Mesendoderm (in vitro differentiated cells): ENCODE results near the gene LRRC10B.

ENCODE experiments used
- DNase-seq: peaks from one replicate; pipeline ENCODE4 v3.0.0; 2013
- H2AK5ac ChIP-seq: 2 replicates; pipeline ENCODE4 v1.6.1; 2013; ENCODE audit warnings: low read length, inconsistent platforms
- H2BK120ac ChIP-seq: 2 replicates; pipeline ENCODE4 v1.6.1; 2013; ENCODE audit warnings: low read depth, mild to moderate bottlenecking, low read length, moderate library complexity, mixed read lengths
- H2BK15ac ChIP-seq: replicated peaks from 2 replicates; pipeline ENCODE4 v1.6.1; 2013; ENCODE audit warnings: low read depth, mild to moderate bottlenecking, moderate library complexity
- H2BK5ac ChIP-seq: 2 replicates; pipeline ENCODE4 v1.6.1; 2013; ENCODE audit warnings: low read length, inconsistent platforms
- H3K18ac ChIP-seq: 2 replicates; pipeline ENCODE4 v1.6.1; 2013; ENCODE audit warnings: mild to moderate bottlenecking, low read length, mixed read lengths
- H3K23ac ChIP-seq: one replicate; pipeline ENCODE4 v1.6.1; 2013; ENCODE audit warnings: low read length
- H3K27ac ChIP-seq: 2 replicates; pipeline ENCODE4 v1.5.1; 2013; ENCODE audit warnings: low read depth, mild to moderate bottlenecking, inconsistent platforms, low read length, moderate library complexity
- H3K27me3 ChIP-seq: 2 replicates; pipeline ENCODE4 v1.6.1; 2013; ENCODE audit warnings: low read length, control low read depth, mild to moderate bottlenecking, inconsistent platforms; ENCODE audit not compliant: insufficient read depth, poor library complexity
- H3K36me3 ChIP-seq: 2 replicates; pipeline ENCODE4 v1.6.1; 2013; ENCODE audit warnings: low read length, inconsistent platforms; ENCODE audit not compliant: control insufficient read depth, insufficient read depth
- H3K4ac ChIP-seq: one replicate; pipeline ENCODE4 v1.6.1; 2013; ENCODE audit warnings: low read depth, mild to moderate bottlenecking, low read length, moderate library complexity
- H3K4me1 ChIP-seq: 2 replicates; pipeline ENCODE4 v1.6.1; 2013; ENCODE audit warnings: low read depth, low read length, inconsistent platforms; ENCODE audit not compliant: control insufficient read depth
- H3K4me2 ChIP-seq: 2 replicates; pipeline ENCODE4 v1.6.1; 2013; ENCODE audit warnings: low read length
- H3K4me3 ChIP-seq: 2 replicates; pipeline ENCODE4 v1.5.1; 2013; ENCODE audit warnings: mild to moderate bottlenecking, low read length
- H3K56ac ChIP-seq: one replicate; pipeline ENCODE4 v1.6.1; 2013; ENCODE audit warnings: low read length
- H3K79me1 ChIP-seq: 2 replicates; pipeline ENCODE4 v1.6.1; 2013; ENCODE audit warnings: low read length, inconsistent platforms
- H3K79me2 ChIP-seq: 2 replicates; pipeline ENCODE4 v1.6.1; 2013; ENCODE audit warnings: mild to moderate bottlenecking, low read length; ENCODE audit not compliant: control insufficient read depth, insufficient read depth
- H3K9ac ChIP-seq: 2 replicates; pipeline ENCODE4 v1.6.1; 2013; ENCODE audit warnings: low read length, inconsistent platforms
- H4K5ac ChIP-seq: one replicate; pipeline ENCODE4 v1.6.1; 2013; ENCODE audit warnings: low read length
- H4K8ac ChIP-seq: one replicate; pipeline ENCODE4 v1.6.1; 2013; ENCODE audit warnings: low read depth, mild to moderate bottlenecking, control low read depth, low read length, moderate library complexity
- WGBS: extraction: QIAGEN DNeasy Blood & Tissue Kit; methylation state at CpG from one replicate; pipeline ENCODE4 v1.1.7; 2013; ENCODE audit warnings: low lambda C conversion rate, missing lambda C conversion rate; ENCODE audit not compliant: insufficient coverage; ENCODE audit errors: extremely low coverage; 5-methylcytosine and 5-hydroxymethylcytosine counted together

The LRRC10B gene

GRCh38 chr11:61481806-61482205, 26.7 kb upstream of the LRRC10B start:
- H4K5ac ChIP-seq: no peak overlapping the region
- no peak overlapping the region for H3K18ac ChIP-seq
- no peaks in the 10 kb centered on the region for H3K4me1 ChIP-seq
- no peak overlapping the region for H2BK5ac ChIP-seq
- no peaks in the 10 kb centered on the region for H3K79me2 ChIP-seq
- no peaks in the 10 kb centered on the region for H3K27me3 ChIP-seq
- no peak overlapping the region for H3K4me2 ChIP-seq
- no peak overlapping the region for H2AK5ac ChIP-seq
- H3K56ac ChIP-seq: no peak overlapping the region
- H3K36me3 ChIP-seq: no peaks in the 10 kb centered on the region
- H3K4ac ChIP-seq: no peak overlapping the region
- no peak overlapping the region for H3K4me3 ChIP-seq
- no peak overlapping the region for H3K27ac ChIP-seq
- H3K9ac ChIP-seq: no peak overlapping the region
- no peak overlapping the region for H4K8ac ChIP-seq
- no peak overlapping the region for H2BK120ac ChIP-seq
- no peaks in the 10 kb centered on the region for H3K79me1 ChIP-seq
- no peak for DNase-seq
- no peak overlapping the region for H2BK15ac ChIP-seq
- H3K23ac ChIP-seq: no peak overlapping the region
- WGBS: no CpG with 5 or more reads among the region's 10 CpGs

GRCh38 chr11:61482513-61482912, 26.0 kb upstream of the LRRC10B start:
- Histone ChIP-seq H2BK120ac (no peak overlapping the region), H3K4me2 (no peak overlapping the region), H3K36me3 (no peaks in the 10 kb centered on the region), H4K8ac (no peak overlapping the region), H3K18ac (no peak overlapping the region), H3K9ac (no peak overlapping the region), H3K27ac (no peak overlapping the region), H3K27me3 (no peaks in the 10 kb centered on the region), H2BK5ac (no peak overlapping the region), H3K79me1 (no peaks in the 10 kb centered on the region), H3K56ac (peak overlapping the region; percentile 70), H2AK5ac (no peak overlapping the region), H3K4me3 (no peak overlapping the region), H4K5ac (no peak overlapping the region), H2BK15ac (no peak overlapping the region), H3K4me1 (no peaks in the 10 kb centered on the region), H3K79me2 (no peaks in the 10 kb centered on the region), H3K23ac (no peak overlapping the region), H3K4ac (no peak overlapping the region)
- DNase-seq: peak; percentile 81
- no CpG with 5 or more reads among the region's 7 CpGs for WGBS

- H2BK5ac ChIP-seq: no peak overlapping the region
- no peak overlapping the region for H2BK120ac ChIP-seq
- H3K56ac ChIP-seq: no peak overlapping the region
- H3K4me2 ChIP-seq: no peak overlapping the region
- H3K79me1 ChIP-seq: no peaks in the 10 kb centered on the region
- H2AK5ac ChIP-seq: no peak overlapping the region
- H3K4ac ChIP-seq: no peak overlapping the region
- no peak overlapping the region for H4K5ac ChIP-seq
- H3K9ac ChIP-seq: no peak overlapping the region
- no peaks in the 10 kb centered on the region for H3K27me3 ChIP-seq
- H2BK15ac ChIP-seq: no peak overlapping the region
- no peak overlapping the region for H3K23ac ChIP-seq
- no peak overlapping the region for H3K4me3 ChIP-seq
- DNase-seq: no peak
- WGBS: no CpG with 5 or more reads among the region's 11 CpGs
- no peak overlapping the region for H3K18ac ChIP-seq
- H4K8ac ChIP-seq: no peak overlapping the region
- H3K36me3 ChIP-seq: no peaks in the 10 kb centered on the region
- H3K4me1 ChIP-seq: peaks cover 2% of the 10 kb centered on the region
- H3K27ac ChIP-seq: no peak overlapping the region
- H3K79me2 ChIP-seq: no peaks in the 10 kb centered on the region
Observed at GRCh38 chr11:61484541-61484940, 24.0 kb upstream of the LRRC10B start.

DNA sequence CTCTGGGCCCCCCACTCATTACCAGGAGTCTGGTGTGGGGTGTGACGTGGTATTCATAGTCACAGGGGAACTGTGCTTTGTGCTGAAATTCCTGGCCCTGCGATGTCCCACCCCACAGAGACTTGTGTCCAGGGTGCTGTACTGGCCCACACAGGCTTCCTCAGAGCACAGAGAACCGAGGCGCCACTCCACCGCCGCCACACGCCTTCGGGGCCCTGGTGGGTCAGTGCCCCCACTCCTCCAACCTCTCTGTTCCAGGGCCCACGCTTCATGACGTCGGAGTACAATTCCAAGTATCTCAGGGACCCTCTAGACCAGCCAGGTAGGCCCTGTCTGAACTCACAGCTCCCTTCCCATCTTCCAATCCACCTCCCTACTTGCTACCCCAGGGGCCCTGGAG, 23.5 kb upstream of the LRRC10B start:
- H3K23ac ChIP-seq: no peak overlapping the region
- DNase-seq: no peak
- H3K4me1 ChIP-seq: peaks cover 2% of the 10 kb centered on the region
- H4K5ac ChIP-seq: no peak overlapping the region
- H3K4me3 ChIP-seq: no peak overlapping the region
- H3K27me3 ChIP-seq: no peaks in the 10 kb centered on the region
- WGBS: no CpG with 5 or more reads among the region's 11 CpGs
- H3K9ac ChIP-seq: no peak overlapping the region
- H3K36me3 ChIP-seq: no peaks in the 10 kb centered on the region
- no peaks in the 10 kb centered on the region for H3K79me2 ChIP-seq
- no peak overlapping the region for H3K4ac ChIP-seq
- no peak overlapping the region for H3K27ac ChIP-seq
- H3K18ac ChIP-seq: no peak overlapping the region
- no peak overlapping the region for H2BK5ac ChIP-seq
- H4K8ac ChIP-seq: no peak overlapping the region
- no peak overlapping the region for H3K56ac ChIP-seq
- H2BK15ac ChIP-seq: no peak overlapping the region
- H3K79me1 ChIP-seq: no peaks in the 10 kb centered on the region
- H2BK120ac ChIP-seq: no peak overlapping the region
- no peak overlapping the region for H2AK5ac ChIP-seq
- H3K4me2 ChIP-seq: no peak overlapping the region

GRCh38 chr11:61486011-61486620, 22.4 kb upstream of the LRRC10B start:
- Histone ChIP-seq H3K79me2 (no peaks in the 10 kb centered on the region), H2BK15ac (no peak overlapping the region), H4K8ac (no peak overlapping the region), H3K4me2 (no peak overlapping the region), H3K4me1 (peaks cover 2% of the 10 kb centered on the region), H3K79me1 (no peaks in the 10 kb centered on the region), H3K4me3 (no peak overlapping the region), H3K56ac (no peak overlapping the region), H3K18ac (no peak overlapping the region), H4K5ac (no peak overlapping the region), H3K23ac (no peak overlapping the region), H3K36me3 (no peaks in the 10 kb centered on the region), H3K27ac (no peak overlapping the region), H2BK5ac (no peak overlapping the region), H3K4ac (no peak overlapping the region), H3K9ac (no peak overlapping the region), H2BK120ac (no peak overlapping the region), H2AK5ac (no peak overlapping the region), H3K27me3 (no peaks in the 10 kb centered on the region)
- no CpG with 5 or more reads among the region's 6 CpGs for WGBS
- DNase-seq: no peak

DNA sequence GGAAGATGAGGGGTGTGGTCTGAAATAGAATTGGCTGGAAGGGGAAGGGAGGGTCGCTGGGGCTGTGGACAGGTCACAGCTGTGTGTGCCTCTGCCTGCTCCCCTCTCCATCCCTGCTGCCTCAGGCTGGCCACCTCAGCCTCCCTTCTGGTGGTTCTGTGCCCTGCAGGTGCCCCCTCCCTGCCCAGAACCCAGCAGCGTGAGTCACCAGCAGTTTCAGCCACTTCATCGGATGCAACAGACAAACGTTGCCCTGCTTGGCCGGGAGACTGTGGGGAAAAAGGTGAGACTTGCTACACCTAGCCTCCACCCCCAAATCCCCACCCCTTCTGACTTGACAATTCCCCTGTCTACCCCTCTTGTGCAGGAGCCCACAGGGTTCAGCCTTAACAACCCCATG, 21.8 kb upstream of the LRRC10B start:
- Histone ChIP-seq H3K36me3 (no peaks in the 10 kb centered on the region), H2BK5ac (no peak overlapping the region), H4K5ac (no peak overlapping the region), H4K8ac (no peak overlapping the region), H3K27me3 (no peaks in the 10 kb centered on the region), H3K9ac (no peak overlapping the region), H3K23ac (no peak overlapping the region), H3K56ac (no peak overlapping the region), H3K4me1 (peaks cover 2% of the 10 kb centered on the region), H3K4ac (no peak overlapping the region), H3K18ac (no peak overlapping the region), H2BK120ac (no peak overlapping the region), H3K27ac (no peak overlapping the region), H3K4me2 (no peak overlapping the region), H3K79me2 (no peaks in the 10 kb centered on the region), H2BK15ac (no peak overlapping the region), H2AK5ac (no peak overlapping the region), H3K79me1 (no peaks in the 10 kb centered on the region), H3K4me3 (no peak overlapping the region)
- no CpG with 5 or more reads among the region's 5 CpGs for WGBS
- DNase-seq: no peak
